CD4-positive, alpha-beta T cell treated with Interleukin-4 for 1 hour (primary cell): ENCODE results near the gene PRKRA.
A peak's percentile ranks its signal among the peaks of the same experiment; 100 is the strongest.
"Not testable (repeated sequence)": the region's sequence is repeated elsewhere in the genome, so short reads cannot be mapped to it uniquely, and the experiment has no call there.

ENCODE experiments used
- DNase-seq, 2 donors: peaks; one replicate each; pipeline ENCODE4 v3.0.0-alpha.2; 2020 to 2022

Gene PRKRA

GRCh38 chr2:178457390-178457886 is 6.5 kb upstream of the PRKRA start:
- no peak for DNase-seq

- DNase-seq = no peak
Measured at GRCh38 chr2:178455947-178456346, 5.0 kb upstream of the PRKRA start.

- no peak for DNase-seq
Measured at GRCh38 chr2:178452870-178453269, 1.9 kb upstream of the PRKRA start.

GRCh38 chr2:178452334-178452733 is 1.4 kb upstream of the PRKRA start:
- no peak for DNase-seq

GRCh38 chr2:178450524-178450773 is 526 bp downstream of the PRKRA start:
- DNase-seq = peak; percentile 80 to 87

GRCh38 chr2:178449700-178450523 is 1.1 kb downstream of the PRKRA start:
- DNase-seq = peak in 1 of 2 donors; percentile 3

- DNase-seq = peak in 1 of 2 donors; percentile 15
Measured at GRCh38 chr2:178448968-178449661, 1.9 kb downstream of the PRKRA start.

GRCh38 chr2:178441426-178441825 is 9.5 kb downstream of the PRKRA start:
- no peak for DNase-seq

- no peak for DNase-seq
Measured at GRCh38 chr2:178436662-178437061, 14.3 kb downstream of the PRKRA start.

GRCh38 chr2:178429336-178429735 is 21.6 kb downstream of the PRKRA start:
- no peak for DNase-seq

GRCh38 chr2:178428396-178428806 is 22.6 kb downstream of the PRKRA start:
- no peak for DNase-seq

GRCh38 chr2:178427458-178427857 is 23.5 kb downstream of the PRKRA start:
- DNase-seq = no peak

- no peak for DNase-seq
Measured at GRCh38 chr2:178426388-178426787, 24.6 kb downstream of the PRKRA start.

- DNase-seq = no peak
Measured at GRCh38 chr2:178425255-178425827, 25.6 kb downstream of the PRKRA start.

GRCh38 chr2:178423746-178424145 is 27.2 kb downstream of the PRKRA start:
- DNase-seq = not testable (repeated sequence)

GRCh38 chr2:178422097-178422496 is 28.9 kb downstream of the PRKRA start:
- no peak for DNase-seq

- DNase-seq = no peak
Measured at GRCh38 chr2:178420463-178420999, 30.4 kb downstream of the PRKRA start.

- DNase-seq = no peak
Measured at GRCh38 chr2:178419123-178419522, 31.9 kb downstream of the PRKRA start.

GRCh38 chr2:178418426-178418825 is 32.5 kb downstream of the PRKRA start:
- DNase-seq = no peak

GRCh38 chr2:178417916-178418315 is 33.1 kb downstream of the PRKRA start:
- no peak for DNase-seq

- no peak for DNase-seq
Measured at GRCh38 chr2:178415979-178416378, 35.0 kb downstream of the PRKRA start.

GRCh38 chr2:178414266-178415247 is 36.4 kb downstream of the PRKRA start:
- DNase-seq = peak; percentile 83 to 85
